GM18520 (cell line): ENCODE data around the gene SLC11A1.

ENCODE experiments used
- ATAC-seq: cut with Tn5 transposase; IDR thresholded peaks from one replicate; pipeline ENCODE4 v1.9.1; 2021; ENCODE audit not compliant: unreplicated experiment

SLC11A1 gene

GRCh38 chr2:218392891-218393462 lies 10.9 kb downstream of the SLC11A1 start:
- ATAC-seq, result no peak

GRCh38 chr2:218393750-218394290 lies 11.7 kb downstream of the SLC11A1 start:
- no peak for ATAC-seq

GRCh38 chr2:218394298-218395089 lies 12.4 kb downstream of the SLC11A1 start:
- ATAC-seq, result no peak

- ATAC-seq, result no peak
Measured at GRCh38 chr2:218395090-218395444, 13.0 kb downstream of the SLC11A1 start.

GRCh38 chr2:218395456-218395825 lies 13.4 kb downstream of the SLC11A1 start:
- ATAC-seq, result no peak

- ATAC-seq, result peak; percentile 46
Measured at GRCh38 chr2:218395826-218396687, 14.0 kb downstream of the SLC11A1 start.

- no peak for ATAC-seq
Measured at GRCh38 chr2:218396688-218397462, 14.8 kb downstream of the SLC11A1 start.

GRCh38 chr2:218397463-218397819 lies 15.4 kb downstream of the SLC11A1 start:
- ATAC-seq, result no peak

GRCh38 chr2:218397820-218398436 lies 15.9 kb downstream of the SLC11A1 start:
- no peak for ATAC-seq

- ATAC-seq, result no peak
Measured at GRCh38 chr2:218398437-218399390, 16.6 kb downstream of the SLC11A1 start.

GRCh38 chr2:218399391-218400166 lies 17.5 kb downstream of the SLC11A1 start, which contains the start of gene CTDSP1:
Gene CTDSP1, plus strand, starts transcription at chr2:218399868. Its CDS starts 223 bp downstream, at chr2:218400091.
- ATAC-seq, result peak; percentile 33

- no peak for ATAC-seq
Measured at GRCh38 chr2:218400167-218400929, 18.3 kb downstream of the SLC11A1 start.

GRCh38 chr2:218400930-218401881 lies 19.1 kb downstream of the SLC11A1 start:
- no peak for ATAC-seq

GRCh38 chr2:218401890-218402289 lies 19.8 kb downstream of the SLC11A1 start:
- no peak for ATAC-seq

- ATAC-seq, result no peak
Measured at GRCh38 chr2:218402491-218402901, 20.4 kb downstream of the SLC11A1 start.

- no peak for ATAC-seq
Measured at GRCh38 chr2:218402911-218403411, 20.9 kb downstream of the SLC11A1 start.
